HG02840 (cell line): ENCODE measurements around the gene RPGRIP1.
"Not testable (repeated sequence)": the region's sequence is repeated elsewhere in the genome, so short reads cannot be mapped to it uniquely, and the experiment has no call there.

ENCODE experiments used
- ATAC-seq: cut with Tn5 transposase; IDR thresholded peaks from one replicate; pipeline ENCODE4 v1.9.1; 2021; ENCODE audit warnings: mild to moderate bottlenecking, moderate library complexity, moderate number of reproducible peaks; ENCODE audit not compliant: unreplicated experiment, low FRiP score

RPGRIP1 gene

DNA sequence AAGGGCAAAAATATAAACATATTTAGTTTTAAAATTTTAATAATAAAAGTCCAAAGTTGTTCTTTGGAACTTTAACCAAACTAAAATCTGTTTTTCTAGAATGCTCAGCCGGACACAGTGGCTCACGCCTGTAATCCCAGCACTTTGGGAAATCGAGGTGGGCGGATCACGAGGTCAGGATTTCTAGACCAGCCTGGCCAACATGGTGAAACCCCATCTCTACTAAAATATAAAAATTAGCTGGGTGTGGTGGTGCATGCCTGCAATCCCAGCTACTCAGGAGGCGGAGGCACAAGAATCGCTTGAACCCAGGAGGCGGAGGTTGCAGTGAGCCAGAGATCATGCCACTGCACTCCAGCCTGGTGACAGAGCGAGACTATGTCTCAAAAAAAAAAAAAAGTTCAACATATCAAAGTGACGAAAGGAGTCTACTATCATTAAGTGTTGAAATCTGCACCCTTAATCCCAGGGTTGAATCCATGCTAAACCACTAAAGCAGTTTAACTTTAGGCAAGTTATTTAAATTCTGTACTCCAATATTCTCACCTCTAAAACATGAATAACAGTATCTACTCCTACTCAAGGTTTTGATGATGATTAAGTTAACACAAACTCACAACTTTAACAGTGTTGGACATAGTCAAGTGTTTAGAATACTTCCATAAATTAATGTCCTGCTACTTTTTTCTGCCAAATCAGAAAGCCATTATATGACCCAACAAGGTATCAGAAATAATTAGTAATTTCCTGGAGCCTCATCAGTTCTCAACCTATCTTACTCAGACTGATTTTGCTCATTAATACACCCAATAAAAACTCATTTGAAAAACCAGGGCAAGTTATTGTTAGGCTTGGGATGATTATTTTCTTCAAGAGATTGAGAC lies 21.6 kb upstream of the RPGRIP1 start:
- ATAC-seq: no peak

DNA sequence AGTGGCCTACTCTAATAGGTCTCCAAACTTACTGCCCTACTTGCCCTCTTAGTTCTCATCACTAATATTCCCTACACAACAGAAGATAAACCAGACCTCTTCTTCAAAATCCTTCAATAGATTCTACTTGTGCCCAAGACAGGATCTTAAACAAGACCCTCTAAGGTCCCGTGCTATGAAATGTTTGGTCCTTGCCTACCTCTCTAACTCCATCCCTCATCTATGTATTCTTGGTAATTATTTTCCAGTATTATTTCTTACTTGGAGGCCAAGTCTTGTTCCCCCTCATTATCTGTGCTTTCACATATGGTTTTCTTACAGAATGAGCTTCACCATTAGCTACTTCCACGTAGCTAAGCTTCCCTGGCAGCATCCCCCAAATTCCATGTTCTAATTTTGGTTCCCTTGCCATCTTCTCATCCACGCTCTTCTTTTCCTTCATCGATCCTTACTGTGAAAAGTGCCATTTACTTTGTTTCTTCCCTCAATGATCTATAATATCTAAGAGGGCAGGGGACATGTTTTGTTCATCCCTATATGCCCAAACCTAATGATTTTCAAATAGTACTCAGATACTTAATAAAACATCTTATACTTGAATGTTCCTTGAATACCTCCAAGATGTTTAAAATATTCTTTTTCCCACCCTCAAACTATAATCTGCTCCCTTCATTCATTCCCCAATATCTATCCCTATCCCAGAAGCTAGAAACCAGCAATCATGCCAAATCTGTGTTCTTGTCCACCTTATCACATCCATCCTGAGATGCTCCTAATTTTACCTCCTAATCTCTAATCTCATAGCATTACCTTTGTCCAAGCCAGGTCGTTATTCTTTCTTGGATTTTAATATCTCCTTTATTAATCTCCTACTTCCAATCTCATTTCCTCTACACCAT lies 20.7 kb upstream of the RPGRIP1 start:
- no peak for ATAC-seq

DNA sequence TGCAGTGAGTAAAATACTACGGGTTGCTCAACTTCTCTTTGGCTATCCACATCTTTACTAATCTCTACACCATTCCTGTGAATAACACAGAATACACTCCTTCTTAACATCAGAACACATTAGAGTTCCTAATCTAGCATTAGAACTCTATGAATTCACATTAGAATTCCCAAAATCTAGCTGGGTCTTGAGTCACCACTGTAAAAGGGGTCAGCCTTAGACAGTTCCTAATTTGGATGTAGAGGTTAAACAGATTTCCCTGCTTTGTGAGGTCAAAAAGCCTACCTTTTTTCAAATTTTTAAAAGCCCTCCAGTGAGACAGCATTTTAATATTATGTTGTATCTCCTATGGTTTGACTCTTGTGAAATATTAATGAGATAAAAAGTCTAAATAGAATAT lies 18.1 kb upstream of the RPGRIP1 start:
- no peak for ATAC-seq

DNA sequence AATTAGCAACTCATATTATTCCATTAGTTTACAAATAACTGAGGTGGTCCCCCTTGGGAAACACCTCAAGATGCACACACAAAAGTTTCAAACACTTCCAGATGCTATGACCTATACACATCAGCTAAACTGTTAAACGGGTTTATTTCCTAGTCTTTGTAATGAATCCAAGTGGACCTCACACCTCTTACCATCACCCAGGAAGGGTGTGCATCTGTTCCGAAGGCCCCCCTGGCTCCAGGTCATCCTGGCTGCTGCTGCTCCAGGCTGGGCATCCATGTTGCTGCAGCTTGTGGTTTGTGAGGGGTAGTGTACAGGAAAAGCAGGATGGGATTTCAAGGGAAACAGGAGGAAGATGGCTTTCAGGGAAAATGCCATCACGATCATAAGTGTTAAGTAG lies 17.5 kb upstream of the RPGRIP1 start:
- ATAC-seq: no peak

DNA sequence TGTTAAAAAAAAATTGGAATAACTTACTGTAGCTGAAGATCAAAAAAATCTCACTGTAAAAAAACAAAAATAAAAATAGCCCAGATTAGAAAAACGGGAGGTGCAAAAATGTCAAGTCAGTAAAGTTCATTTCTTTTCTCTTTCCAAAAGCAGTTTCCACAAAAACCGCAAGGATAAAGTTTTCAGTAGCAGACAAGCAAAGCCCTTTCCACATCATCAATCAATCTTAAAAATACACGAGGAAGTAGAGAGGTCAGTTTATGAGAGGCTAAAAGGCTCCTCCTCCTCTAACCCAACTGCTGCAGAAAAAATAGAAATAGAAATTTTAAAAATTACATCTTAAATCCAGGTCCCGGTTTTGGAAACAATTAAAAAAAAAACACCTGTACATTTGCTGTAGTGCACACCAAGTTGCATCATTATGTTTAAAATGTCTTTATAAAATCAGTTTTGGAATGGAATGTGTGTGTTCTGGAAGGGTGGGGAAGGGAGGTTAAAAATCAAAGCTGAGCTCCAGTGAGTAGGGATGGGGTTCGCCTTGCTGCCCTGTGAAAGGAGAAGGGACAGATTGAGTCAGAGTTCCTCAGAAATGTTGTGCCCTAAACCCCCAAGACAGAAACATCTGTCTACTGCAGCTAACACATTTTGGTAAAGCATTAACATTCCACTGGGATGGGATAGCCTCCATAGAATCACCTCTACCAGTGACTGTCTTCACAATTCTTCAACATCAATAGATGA lies 16.4 kb upstream of the RPGRIP1 start:
- no peak for ATAC-seq

DNA sequence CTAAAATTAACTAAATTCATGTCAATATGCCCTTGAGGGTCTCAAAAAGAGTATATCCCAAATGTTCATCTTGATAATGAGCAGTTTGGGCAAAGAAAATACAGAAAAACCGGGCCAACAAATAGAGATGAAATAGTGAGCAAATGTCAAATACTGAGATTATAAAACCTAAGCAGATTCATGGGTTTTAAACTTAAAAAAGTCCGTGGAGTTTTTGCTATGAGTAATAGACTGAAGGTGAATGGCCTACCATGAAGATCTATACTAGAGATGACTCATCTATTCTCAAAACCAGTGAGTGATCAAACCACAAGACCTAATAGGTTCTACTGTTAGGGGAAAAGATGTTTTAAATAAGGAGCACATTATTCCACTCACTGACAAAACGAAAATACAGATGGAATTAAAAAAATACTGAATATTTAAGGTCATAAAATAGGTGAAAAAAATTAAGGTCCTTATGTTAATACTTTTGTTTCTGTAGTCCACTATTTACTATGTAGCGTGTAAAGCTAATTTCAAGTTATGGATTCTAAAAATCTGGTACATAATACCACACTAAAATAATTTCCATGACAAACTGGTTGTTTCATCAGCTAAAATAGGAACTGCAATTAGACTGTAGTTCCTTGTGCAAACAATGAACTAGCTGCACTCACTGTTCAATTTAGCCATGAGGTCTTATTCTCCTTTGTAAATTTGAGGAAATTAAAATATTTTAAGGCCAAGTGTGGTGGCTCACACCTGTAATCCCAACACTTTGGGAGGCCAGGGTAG lies 15.7 kb upstream of the RPGRIP1 start:
- ATAC-seq: peak; percentile 56

DNA sequence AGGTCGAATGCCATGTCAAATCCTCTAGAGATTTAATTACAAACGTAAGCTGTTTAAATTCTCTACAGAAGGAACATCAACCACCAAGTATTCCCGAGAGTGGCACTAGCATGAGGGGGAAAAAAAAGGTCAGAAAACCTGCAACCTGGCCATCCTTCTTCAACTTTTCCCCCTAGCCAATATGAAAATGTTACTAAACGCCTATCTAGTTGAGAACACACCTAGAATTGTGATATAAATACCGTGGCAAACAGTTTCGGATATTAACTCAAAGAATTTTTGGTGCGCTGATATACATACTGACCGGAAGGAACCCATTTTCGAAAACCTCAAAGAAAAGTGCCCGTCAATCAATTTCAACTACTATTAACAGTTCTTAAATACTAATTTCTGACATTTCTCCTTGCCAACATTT lies 12.4 kb upstream of the RPGRIP1 start:
- no peak for ATAC-seq

DNA sequence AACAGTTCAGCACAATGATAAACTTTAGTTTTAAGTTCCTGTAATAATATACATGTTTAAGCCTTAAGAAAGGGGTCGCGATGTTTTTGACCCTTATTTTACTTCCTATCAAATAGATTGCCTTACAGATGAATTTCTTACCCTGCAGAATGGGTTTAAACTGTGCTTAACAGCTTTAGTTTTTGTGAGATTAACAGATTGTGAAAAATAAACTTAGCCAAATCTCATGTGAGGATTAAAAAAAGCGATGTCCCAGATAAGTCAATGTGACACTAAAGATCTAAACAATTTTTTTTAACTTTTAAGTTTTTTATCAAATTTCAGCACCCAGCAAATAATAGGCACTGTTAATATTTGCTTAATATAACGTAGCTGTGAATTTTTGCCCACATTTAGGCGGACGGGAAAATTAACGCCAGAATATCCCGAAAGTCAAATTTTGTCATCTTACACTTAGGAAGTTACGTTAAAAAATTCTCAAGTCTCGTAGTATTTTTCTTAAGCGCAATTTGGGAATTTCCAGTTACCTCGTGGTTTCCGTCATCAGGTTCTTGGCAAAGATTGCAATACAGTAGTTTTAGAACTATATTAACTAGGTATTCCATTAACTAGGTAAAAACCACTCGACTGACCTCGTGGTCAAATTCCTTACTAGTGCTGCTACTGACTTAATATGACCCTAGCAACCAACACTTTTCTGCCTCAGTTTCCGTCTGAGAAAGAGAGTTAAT lies 11.8 kb upstream of the RPGRIP1 start:
- ATAC-seq: no peak

DNA sequence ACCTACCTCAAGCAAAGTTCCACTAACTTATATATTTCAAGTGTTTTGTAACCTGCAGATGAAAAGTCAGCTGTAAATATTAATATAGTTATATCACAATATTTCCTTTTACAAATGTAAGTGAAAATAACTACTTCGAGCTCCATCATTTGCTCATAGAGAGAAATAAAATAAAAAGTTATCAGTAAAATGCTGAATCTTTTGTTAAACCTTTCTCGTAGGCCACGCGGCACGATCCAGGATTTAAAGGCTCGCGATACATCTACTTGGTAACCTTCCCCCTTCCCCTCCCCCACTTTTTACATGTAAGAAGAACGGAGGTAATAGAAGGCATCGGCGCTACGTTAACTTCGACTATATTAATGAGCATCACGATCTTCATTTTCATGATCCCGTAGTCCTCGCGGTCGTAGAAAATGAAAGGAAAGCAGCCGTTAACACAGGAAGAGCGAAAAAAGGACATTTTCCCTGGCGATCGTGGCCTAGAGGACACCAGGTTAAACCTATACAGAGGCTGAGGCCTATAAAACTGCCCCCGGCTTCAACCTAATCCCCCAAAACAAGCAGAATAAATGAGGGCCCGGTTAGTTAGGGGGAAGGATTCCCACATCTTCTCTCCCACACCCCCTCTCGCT lies 11.1 kb upstream of the RPGRIP1 start:
- ATAC-seq: no peak

DNA sequence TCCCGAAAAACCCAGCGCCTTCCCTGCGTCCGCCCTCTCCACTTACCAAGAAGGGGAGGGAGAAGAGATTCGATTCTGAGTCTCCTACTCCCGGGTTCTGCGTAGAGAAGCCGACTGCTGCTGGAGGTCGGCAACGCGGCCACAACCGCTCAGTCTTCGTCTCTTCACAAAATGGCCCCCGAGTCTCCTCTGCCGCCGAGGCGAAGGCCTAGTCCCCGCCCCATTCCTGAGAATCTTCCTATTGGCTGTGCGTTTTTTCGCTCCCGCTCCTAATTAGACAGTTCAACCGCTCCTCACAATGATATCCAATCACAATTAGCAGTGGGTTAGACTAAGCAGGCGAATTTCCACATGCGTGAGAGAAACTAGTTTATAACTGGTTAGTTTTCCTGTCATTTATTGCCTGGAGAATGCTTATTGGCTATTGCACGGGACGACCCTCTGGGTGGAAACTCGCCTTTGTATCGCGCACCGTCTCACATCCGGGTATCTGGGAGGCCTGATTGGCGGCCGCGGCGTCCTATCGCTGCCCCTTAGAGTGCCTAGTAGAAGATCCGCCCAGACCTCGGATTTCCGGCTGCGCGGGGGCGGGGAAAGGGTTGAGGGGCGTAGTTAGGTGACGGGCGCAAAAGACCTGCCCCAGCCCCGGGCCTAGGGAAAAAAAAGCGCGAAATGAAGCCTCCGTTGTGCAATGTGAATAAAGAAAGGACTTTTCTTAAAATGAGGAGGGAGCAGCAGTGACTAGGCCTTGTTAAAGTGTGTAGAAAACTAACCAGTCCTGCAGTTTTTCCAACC lies 10.4 kb upstream of the RPGRIP1 start, which contains the start of gene HNRNPC:
Gene HNRNPC (minus strand): TSS at position 191 of the 795 bp plus-strand sequence. CDS start 35,249 bp downstream, outside the sequence.
- ATAC-seq: peak; percentile 91

DNA sequence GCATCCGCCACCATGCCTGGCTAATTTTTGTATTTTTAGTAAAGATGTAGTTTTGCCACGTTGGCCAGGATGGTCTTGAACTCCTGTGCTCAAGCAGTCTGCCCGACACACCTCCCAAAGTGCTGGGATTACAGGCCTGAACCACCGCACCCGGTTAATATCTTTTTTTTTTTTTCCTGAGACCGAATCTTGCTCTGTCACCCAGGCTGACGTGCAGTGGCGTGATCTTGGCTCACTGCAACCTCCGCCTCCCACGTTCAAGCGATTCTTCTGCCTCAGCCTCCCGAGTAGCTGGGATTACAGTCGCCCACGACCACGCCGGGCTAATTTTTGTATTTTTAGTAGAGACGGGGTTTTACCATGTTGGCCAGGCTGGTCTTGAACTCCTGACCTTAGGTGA lies 7.2 kb upstream of the RPGRIP1 start:
- ATAC-seq: not testable (repeated sequence)

DNA sequence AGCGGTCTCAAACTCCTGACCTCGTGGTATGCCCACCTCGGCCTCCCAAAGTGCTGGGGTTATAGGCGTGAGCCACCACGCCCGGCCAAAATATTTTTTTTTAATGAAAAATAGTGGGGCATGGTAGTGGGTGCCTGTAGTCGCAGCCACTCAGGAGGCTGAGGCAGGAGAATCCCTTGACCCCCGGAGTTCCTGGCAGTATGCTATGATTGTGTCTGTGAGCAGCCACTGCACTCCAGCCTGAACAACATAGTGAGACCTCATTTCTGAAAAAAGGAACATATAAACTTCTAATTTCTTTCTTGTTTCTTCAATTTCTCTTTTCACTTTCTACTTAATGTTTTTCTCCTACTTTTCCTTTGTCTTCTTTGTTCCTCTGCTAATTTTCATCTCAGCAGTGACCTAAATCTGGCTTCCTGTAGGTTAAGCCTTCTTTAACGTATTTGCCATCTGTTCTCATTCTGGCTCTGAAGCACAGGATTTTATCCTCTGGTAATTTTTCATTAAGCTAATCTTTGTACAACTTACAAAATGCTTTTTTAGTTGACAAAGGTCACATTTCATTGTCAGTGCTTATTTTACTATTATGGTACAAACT lies 4.5 kb upstream of the RPGRIP1 start:
- no peak for ATAC-seq

DNA sequence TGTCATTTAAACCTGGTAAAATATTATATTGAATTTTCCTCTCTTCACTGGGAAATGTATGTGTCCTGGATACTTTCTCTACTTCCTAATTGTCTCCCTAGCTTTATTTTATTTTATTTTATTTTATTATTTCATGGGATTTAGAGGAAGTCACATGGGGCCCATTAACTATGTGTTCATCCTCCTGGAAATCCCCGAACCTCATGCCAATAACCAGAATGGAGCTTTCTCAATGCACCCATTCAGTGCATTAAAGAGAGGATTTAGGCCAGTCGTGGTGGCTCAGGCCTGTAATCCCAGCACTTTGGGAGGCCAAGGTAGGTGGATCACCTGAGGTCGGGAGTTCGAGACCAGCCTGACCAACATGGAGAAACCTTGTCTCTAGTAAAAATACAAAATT lies 1.3 kb upstream of the RPGRIP1 start:
- ATAC-seq: no peak

DNA sequence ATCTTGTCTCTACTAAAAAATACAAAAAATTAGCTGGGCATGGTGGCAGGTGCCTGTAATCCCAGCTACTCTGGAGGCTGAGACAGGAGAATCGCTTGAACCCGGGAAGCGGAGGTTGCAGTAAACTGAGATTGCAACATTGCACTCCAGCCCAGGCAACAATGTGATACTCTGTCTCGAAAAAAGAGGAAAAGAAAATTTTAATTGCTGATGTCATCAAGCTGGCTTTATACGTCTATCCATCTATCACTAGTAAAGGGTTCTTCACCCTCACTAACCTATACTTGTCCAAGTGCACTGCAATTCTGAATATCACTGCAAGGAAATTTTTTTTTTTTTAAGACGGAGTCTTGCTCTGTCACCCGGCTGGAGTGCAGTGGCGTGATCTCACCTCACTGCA lies 2.0 kb downstream of the RPGRIP1 start:
- ATAC-seq: not testable (repeated sequence)

DNA sequence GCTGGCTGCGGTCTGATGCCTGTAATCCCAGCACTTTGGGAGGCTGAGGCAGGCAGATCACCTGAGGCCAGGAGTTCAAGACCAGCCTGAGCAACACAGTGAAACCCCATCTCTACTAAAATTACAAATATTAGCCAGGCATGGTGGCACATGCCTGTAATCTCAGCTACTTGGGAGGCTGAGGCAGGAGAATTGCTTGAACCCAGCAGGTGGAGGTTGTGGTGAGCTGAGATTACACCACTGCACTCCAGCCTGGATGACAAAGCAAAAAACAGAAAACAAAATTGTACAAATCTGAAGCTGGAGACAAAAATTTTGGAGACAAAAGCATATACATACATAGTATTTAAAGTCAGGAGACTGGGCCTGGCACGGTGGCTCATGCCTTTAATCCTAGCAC lies 6.6 kb downstream of the RPGRIP1 start:
- not testable (repeated sequence) for ATAC-seq

DNA sequence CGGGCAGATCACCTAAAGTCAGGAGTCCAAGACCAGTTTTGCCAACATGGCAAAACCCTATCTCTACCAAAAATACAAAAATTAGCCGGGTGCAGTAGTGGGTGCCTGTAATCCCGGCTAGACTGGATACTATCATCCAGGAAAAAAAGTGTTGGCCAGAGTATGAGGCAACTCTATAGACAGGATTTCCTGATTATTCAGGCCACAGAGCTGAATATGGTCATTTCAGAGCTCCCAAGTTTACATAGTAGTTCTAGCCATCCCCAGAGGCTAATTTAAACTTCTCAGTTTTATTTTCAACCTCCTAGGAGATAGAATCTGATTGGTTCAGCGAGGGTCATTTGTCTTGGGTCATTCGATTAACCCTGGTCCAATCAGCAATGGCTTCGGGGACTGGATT lies 7.3 kb downstream of the RPGRIP1 start:
- no peak for ATAC-seq

DNA sequence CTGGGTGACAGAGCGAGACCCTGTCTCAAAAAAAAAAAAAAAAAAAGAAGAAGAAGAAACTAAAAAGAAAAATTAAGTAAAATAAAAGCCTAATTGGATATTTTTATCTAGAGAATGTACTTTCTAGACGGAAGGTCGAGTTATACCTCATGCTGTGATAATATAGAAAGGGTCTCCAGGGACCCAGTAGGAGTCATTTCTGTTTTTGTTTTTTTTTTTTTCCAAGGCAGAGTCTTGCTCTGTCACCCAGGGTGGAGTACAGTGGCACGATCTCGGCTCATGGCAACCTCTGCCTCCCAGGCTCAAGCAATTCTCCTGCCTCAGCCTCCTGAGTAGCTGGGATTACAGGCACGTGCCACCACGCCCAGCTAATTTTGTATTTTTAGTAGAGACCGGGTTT lies 14.1 kb downstream of the RPGRIP1 start:
- ATAC-seq: not testable (repeated sequence)

DNA sequence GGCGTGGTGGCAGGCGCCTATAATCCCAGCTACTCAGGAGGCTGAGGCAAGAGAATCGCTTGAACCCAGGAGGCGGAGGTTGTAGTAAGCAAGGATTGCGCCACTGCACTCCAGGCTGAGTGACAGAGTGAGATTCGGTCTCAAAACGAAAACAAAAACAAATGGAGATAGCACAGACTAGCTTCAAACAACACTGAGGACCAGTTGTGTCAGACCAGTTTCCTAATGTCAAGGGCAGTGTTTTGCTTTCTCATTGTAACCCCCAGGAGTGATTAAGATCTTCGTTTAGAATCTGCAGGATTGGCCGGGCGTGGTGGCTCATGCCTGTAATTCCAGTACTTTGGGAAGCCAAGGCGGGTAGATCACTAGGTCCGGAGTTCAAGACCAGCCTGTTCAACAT lies 18.5 kb downstream of the RPGRIP1 start:
- ATAC-seq: no peak
